Fibroblast of pulmonary artery (primary cell): ENCODE results near the gene FUT2.

Source experiments
- DNase-seq: peaks from one replicate; pipeline ENCODE4 v3.0.0-alpha.2; 2010; ENCODE audit warnings: low read depth
- H3K4me3 ChIP-seq: replicated peaks from 2 replicates; pipeline ENCODE4 v1.5.1; 2011; ENCODE audit warnings: low read depth, mild to moderate bottlenecking, control low read depth, low read length, moderate library complexity
- TF ChIP-seq, protein P1 (sequence below): IDR thresholded peaks from 2 replicates; pipeline ENCODE4 v1.5.1; 2011; ENCODE audit warnings: mild to moderate bottlenecking, control low read depth, low read length, inconsistent platforms; ENCODE audit errors: missing control alignments

FUT2 gene

DNA sequence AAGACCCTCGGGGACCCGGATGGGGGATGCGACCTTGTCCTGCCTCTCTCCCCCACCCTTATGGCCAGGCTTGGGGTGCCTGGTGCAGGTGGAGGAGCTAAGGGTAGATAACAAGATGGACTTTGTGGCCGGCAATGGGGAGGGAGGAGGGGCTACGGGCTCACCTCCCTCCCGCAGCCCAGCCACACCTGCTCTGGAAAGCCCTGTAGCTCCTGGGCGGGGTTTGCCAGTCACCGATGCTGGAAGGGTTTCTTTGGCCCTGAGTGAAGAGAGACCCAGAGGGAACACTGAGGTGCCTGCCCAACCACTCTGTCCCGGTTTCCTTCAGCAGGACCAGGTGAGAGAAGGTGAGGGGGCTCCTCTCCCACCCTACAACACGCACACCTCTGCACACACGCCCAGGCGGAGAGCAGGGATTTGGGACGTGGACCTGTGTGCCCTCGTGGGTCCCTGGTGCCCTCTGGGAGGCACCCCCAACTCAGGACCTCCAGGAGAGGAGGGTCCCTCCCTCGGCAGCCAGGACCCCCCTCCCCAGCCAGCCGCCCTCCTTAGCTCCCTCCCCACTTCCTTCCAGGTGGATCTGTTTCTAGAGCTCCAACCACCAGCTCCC lies at the start of gene FUT2:
Gene FUT2, plus strand, starts transcription at position 229 of the 610 bp plus-strand sequence. CDS start 6,986 bp downstream, outside the sequence.
- DNase-seq: no peak
- H3K4me3 ChIP-seq: peak within 1 kb of the TSS; percentile 5
- TF ChIP-seq, protein P1, sequence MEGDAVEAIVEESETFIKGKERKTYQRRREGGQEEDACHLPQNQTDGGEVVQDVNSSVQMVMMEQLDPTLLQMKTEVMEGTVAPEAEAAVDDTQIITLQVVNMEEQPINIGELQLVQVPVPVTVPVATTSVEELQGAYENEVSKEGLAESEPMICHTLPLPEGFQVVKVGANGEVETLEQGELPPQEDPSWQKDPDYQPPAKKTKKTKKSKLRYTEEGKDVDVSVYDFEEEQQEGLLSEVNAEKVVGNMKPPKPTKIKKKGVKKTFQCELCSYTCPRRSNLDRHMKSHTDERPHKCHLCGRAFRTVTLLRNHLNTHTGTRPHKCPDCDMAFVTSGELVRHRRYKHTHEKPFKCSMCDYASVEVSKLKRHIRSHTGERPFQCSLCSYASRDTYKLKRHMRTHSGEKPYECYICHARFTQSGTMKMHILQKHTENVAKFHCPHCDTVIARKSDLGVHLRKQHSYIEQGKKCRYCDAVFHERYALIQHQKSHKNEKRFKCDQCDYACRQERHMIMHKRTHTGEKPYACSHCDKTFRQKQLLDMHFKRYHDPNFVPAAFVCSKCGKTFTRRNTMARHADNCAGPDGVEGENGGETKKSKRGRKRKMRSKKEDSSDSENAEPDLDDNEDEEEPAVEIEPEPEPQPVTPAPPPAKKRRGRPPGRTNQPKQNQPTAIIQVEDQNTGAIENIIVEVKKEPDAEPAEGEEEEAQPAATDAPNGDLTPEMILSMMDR: no peak

DNA sequence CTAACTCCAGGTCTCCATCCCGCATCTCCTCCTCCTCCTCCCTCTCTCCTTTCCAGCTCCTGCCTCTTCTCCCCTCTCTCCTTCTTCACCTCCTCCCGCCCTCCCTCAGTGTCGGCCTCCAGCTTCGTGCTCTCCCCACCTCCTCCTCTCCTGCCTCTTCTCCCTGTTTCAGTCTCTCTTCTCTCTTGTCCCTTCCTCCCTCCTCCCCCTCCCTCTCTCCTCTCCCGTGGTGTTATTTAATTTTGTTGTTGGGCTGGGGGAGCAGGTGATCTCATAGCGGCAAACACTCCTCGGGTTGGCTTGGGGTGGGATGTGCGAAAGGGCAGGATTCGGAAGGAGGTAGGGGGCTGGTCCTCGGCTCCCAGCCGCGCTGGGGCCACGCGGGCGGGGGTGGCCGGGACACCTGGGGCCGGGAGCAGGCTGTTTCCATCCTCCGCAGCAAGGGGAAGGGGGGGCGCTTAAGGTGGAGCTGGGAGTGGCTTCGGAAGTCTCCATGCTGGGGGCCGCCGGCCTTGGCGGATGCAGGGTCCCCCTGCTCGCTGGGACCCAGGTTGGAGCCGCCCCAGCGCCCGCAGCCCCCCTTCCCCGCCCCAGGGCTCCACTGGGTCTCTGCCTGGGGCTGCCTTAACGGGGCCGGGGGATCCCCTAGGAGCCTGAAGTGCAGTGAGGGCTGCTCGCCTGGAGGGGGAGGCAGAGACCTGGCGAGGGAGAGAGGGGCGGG lies 49.6 kb upstream of the FUT2 start, which contains the start of gene CA11:
Gene CA11, minus strand, starts transcription at position 187 of the 721 bp plus-strand sequence. CDS start 555 bp downstream, outside the sequence.
- peak; percentile 33 for DNase-seq
- H3K4me3 ChIP-seq: peak within 1 kb of the TSS; percentile 60
- TF ChIP-seq, protein P1: peak; percentile 71

DNA sequence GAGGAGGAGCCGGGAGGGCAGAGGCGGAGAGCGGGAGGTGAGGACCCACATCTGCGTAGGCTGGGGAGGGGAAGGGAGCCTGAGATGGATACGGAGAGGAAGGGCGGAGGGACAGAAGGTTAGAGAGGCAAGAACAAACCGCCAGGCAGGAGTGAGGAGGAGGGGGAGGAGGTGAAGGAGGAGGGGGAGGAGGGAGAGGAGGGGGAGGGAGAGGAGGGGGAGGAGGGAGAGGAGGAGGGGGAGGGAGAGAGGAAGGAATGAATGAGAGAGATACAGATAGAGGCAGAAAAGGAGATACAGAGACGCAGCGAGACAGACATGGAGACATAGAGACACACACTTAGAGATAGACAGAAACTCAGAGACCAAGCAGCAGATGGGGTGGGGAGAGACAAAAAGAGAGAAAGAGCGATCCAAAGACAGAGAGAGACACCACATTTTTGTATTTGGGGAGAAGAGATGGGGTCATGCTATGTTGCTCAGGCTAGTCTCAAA lies 49.0 kb upstream of the FUT2 start:
- peak; percentile 87 for DNase-seq
- peak overlapping the region; percentile 60 for H3K4me3 ChIP-seq
- TF ChIP-seq, protein P1: no peak

DNA sequence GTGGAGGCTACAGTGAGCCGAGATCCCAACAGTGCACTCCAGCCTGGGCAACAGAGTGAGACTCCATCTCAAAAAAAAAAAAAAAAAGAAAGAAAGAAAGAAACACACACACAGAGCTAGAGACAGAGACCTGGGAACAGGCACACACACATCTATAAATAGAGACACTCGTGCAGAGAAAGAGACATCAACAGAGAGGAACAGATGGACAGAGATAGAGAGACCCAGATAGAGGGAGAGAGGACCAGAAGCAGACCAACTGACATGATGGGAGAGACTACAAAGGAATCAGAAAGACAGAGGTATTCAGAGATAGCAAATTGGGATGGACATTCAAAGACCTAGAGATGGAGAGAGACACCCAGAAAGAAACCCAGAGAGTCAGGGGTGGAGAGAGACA lies 47.6 kb upstream of the FUT2 start:
- no peak overlapping the region for H3K4me3 ChIP-seq
- TF ChIP-seq, protein P1: no peak
- no peak for DNase-seq

DNA sequence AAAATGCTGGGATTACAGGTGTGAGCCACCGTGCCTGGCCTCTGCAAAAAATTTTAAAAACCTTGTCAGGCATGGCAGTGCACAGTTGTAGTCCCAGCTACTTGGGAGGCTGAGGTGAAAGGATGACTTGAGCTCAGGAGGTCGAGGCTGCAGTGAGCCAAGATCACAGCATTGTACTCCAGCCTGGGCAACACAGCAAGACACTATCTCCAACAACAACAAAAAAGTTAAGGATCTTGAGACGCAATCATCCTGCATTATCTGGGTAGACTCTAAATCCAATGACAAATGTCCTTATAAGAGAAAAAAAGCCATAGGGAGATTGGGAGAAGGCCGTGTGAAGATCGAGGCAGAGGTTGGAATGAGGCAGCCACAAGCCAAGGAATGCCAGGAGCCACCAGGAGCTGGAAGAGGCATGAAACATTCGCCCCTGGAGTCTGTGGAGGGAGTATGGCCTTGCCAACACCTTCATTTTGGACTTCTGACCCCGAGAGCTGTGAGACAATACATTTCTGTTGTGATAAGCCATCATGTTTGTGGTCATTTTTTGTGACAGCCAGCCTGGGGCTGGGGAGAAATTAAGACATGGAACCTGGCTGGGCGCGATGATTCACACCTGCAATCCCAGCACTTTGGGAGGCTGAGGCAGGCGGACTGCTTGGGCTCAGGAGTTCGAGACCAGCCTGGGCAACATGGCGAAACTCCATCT lies 44.6 kb upstream of the FUT2 start:
- TF ChIP-seq, protein P1: no peak
- H3K4me3 ChIP-seq: no peak overlapping the region
- no peak for DNase-seq

DNA sequence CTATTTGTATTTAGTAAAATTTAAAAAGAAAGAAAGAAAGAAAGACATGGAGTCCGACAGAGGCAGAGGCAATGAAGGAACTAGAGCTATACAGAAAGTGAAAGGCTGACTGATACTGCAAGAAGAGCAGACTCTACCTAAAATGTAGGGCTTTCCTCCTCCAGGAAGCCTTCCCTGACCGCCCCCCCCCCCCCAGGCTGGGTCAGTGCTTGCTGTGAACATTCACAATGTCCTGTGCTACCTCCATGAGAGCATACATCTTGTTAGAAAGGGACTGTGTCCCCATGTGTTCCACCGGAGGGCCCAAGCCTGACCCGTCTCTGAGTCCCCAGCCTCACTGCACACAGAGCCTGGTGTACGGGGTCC lies 44.1 kb upstream of the FUT2 start:
- TF ChIP-seq, protein P1: no peak
- DNase-seq: no peak
- H3K4me3 ChIP-seq: no peak overlapping the region
